ENCODE data around the gene HMCN1.

The HMCN1 gene

DNA sequence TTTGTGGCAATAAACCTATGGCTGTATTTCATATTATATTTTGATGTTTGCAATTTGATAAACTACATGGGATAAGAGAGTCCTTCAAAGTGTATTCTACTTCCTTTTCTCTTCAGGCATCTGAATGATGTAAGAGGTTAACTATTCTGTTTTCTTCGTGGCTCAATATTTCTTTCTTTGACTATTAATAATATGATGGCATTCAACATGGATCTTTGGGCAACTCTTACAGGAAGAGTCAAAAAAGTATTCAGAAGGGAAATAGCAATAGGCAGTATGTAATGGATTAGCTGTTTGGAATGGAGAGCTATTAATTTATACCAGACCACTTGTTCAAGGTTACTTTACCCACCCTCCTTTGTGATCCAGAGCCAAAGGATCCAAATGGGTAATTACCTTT lies 74.4 kb downstream of the HMCN1 start:
- no peak for DNase-seq

- DNase-seq = no peak
These were observed 77.0 kb downstream of the HMCN1 start for GRCh38 chr1:185811073-185811709.

- no peak for DNase-seq
These were observed 78.7 kb downstream of the HMCN1 start for GRCh38 chr1:185812934-185813333.

DNA sequence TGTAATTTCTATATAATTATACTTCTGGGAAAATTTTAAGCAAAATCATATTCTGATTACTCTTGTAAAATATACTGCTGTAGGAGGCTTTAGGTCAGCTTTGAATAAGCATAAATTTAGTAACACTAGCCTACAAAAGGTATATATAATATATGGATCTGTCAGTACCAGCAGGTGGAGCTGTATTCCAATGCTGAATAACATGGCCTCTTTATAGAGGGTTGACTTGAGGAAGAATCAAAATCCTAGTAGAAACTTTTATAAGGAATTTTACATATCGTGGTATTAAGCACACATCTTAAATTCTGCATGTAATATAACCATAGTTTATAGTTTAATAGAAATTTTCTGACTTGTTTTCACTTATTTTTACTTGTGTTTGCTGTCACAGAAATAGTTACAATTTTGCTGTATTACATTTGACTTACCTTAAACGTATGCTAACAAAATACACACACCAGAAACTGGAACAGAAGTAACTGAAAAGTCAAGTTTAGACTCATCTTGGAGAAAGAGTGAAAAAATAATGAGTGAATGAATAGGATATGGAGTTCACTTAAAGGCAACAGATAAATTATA lies 79.3 kb downstream of the HMCN1 start:
- DNase-seq = peak; percentile 81

- no peak for DNase-seq
These were observed 82.3 kb downstream of the HMCN1 start for GRCh38 chr1:185816460-185816859.

DNA sequence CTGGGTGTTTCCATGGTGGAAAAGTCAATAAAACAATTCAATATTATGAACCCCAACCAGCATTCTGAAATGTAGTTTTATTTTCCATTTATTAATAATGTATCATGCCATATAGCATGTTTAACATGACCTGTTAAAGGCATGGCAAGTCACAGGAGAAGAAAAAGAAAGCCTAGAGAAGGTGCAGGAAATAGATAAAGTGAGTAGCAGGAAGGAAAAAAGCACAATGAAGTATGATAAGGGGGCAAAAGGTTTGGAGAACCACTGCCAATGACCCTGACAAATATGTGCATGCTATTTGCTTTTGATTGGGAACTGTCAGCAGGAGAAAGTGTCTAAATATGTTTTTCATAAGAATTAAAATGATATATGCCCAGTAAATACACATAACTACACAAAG lies 85.6 kb downstream of the HMCN1 start:
- peak; percentile 55 for DNase-seq

- DNase-seq = no peak
These were observed 87.6 kb downstream of the HMCN1 start for GRCh38 chr1:185821612-185822385.

- no peak for DNase-seq
These were observed 89.3 kb downstream of the HMCN1 start for GRCh38 chr1:185823467-185823866.

DNA sequence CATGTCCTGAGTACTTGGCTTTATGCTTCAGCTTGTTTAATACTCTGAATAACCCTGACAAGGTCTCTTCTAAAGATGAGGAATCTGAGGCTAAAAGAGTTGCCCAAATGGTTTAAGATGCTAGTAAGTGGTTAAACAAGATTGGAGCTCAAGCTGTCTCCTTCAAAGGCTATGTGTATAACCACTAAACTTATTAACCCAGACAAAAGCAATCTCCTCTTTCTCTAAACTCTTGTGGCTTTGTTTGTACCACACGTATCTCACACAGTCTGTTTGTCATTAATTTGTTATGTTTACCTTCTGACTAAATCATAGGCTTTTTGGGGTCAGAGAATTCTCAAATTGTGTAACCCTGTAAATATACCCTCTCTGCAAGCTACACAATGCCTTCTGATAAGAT lies 89.9 kb downstream of the HMCN1 start:
- DNase-seq = no peak

GRCh38 chr1:185825556-185825955 lies 91.4 kb downstream of the HMCN1 start:
- DNase-seq = no peak

DNA sequence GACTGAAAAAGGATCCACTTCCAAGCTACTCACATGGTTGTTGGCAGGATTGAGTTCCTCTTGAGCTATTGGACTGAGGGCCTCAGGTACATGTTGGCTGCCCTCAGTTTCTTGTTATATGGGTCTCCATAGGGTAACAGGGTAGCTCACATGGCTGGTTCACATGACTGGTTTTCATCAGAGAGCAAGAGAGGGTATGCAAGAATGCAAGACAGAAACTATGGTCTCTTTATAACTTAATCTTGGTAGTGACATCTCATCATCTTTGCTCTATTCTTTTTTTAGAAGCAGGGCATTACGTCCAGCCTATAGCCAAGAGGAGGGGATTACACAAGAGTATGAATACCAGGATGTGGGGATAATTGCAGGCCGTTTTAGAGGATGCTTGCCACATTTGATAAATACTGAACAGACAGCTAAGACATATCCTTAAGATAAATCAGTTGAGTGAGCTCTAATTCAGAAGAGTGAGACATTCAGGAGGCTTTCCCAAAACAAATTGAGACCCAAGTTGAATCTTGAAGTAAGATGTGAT lies 100.2 kb downstream of the HMCN1 start:
- DNase-seq = no peak

GRCh38 chr1:185835191-185835590 lies 101.0 kb downstream of the HMCN1 start:
- DNase-seq = no peak

DNA sequence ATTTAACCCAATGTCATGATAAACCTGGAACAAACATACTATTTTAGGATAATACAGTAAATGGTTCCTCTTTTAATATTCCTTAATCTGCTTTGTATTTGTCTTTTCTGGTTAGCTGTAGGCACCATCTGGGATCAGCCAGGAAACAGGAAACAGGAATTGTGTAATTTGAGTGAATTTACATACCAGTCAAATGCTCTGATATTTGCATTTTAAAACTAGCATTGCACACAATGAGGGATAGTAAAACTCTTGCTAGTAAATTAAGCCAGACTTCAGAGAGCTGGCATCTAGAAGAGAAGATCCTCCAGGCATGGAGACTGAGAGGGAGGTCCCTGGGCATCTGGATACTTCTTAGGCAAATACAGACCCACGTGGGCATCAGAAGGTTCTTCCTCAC lies 103.5 kb downstream of the HMCN1 start:
- DNase-seq = no peak

- no peak for DNase-seq
These were observed 103.9 kb downstream of the HMCN1 start for GRCh38 chr1:185838111-185838510.

DNA sequence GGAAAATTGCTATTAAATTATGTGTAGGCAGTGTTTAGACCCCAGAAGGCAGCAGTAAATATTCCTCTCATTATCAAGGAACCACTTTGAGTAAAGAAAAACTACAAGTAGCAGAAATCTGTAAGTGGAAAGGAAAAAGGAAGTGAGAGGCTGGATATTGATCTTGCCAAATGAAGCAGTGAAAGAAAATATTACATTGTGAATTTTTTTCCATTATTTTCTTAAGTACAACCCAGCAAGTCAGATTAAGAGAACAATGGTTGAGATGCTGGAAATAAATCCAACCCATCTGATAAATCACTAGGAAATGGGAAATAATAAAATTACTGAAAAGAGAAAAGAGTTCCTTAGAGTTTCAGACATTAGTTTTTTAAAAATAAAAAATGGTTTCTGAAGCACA lies 106.7 kb downstream of the HMCN1 start:
- DNase-seq = no peak

DNA sequence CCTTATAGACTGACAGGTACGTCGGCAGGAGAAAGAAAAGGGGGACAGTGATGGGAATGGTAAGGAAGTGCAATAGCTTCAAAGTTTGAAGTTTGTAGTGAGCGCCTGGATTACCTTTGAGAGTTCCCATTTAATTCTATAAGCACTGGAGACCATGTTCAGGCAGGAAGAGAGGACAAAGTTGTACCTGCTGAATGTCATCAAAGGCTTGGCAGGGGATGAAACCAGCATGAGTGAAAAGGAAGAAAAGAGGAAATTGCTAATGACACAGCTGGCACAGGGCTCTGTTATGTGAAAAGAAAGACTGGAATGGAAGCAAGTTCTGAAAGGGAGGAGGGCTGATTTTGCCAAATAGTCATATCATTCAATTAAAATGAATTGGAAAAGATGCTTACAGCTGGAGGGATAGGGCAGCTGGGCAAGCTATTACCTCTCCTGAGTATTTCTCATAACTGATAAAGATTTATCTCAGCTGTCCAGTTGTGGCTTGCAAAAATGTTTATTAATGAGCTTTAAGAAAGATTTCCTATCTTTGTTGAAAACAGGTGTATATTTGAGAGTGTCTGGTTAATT lies 109.2 kb downstream of the HMCN1 start:
- no peak for DNase-seq

DNA sequence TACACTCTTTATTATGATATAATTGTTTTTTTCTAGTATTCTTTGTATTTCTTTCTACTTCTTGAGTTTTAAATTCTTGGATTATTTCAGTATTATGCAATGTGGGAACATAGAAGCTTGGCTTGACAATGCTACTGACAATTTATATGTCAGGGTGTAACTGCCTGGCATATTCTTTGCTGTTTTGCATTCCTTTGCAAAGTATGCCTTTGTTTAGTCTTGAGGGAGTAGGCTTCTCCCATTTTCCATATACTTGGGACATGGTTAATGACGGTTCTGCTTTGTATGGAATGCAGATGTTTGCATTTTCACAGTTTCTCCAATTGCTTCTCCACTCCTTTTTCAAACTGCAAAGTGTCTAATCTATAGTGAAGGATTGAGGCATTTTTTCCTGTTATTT lies 109.8 kb downstream of the HMCN1 start:
- DNase-seq = no peak

DNA sequence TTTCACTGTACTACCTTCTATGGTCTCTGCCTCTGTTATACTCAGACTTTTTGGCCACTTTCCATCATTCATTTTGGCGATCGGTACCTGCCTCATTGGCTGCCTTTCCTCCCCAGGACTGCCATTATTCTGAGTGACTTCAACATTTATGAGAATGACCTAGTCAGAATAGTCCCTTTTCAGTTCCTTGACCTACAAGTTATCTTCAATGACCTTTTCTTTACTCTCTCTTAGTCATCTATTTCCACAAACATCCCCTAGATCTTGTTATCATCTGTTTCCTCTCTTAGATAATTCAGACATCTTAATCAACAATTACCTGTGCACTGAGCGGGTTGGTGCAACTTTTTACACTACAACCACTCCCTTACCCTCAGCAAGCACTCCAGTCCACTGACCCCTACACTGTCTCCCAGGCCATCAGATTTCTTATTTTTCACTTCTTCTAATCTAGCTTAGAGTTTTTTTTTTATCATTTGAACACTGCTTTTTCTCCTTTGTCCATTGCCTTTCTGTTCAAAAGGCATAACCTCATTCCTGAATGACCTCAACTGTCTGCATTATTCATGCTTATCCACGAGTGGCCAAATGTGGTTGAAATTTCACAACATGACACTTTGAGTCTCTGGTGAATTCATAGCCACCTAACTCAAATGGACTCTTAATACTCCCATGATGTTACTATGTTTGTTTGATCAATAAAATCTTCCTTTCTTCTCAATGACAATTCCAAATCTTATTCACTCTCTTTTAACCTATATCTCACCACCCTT lies 112.7 kb downstream of the HMCN1 start:
- no peak for DNase-seq

- no peak for DNase-seq
These were observed 114.8 kb downstream of the HMCN1 start for GRCh38 chr1:185849014-185849413.

DNA sequence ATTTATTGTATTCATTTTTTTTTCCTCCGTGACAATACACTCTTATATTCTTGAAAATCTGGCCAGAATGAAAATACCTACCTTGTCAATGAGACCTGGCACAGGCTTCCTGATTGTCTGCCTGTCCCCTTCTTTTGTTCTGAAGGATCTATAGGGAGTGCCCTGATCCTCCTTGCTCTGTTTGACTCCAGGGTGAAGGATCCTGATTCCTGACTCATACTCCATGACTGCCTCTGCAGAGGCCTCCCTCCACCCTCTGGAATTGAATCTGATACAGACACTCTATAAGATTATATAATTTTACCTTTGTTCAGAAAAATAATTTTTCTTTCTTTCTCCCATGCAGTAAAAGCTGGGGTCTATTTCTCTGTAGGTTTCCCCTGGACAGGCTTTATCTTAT lies 116.2 kb downstream of the HMCN1 start:
- no peak for DNase-seq

- DNase-seq = no peak
These were observed 119.5 kb downstream of the HMCN1 start for GRCh38 chr1:185853739-185854138.

GRCh38 chr1:185856482-185856881 lies 122.3 kb downstream of the HMCN1 start:
- no peak for DNase-seq

- DNase-seq = no peak
These were observed 123.3 kb downstream of the HMCN1 start for GRCh38 chr1:185857442-185857841.

Data from hematopoietic multipotent progenitor cell treated with erythropoietin and hydrocortisone succinate and interleukin-3 and kit ligand, for 6 days (in vitro differentiated cells).